HK-2 (cell line): ENCODE data around the gene GCGR.

Experiments
- DNase-seq: peaks from one replicate; pipeline ENCODE4 v3.0.0-alpha.2; 2018; ENCODE audit not compliant: unreplicated experiment

GCGR gene

GRCh38 chr17:81811705-81812570 lies 8.0 kb downstream of the GCGR start:
- DNase-seq = no peak

DNA sequence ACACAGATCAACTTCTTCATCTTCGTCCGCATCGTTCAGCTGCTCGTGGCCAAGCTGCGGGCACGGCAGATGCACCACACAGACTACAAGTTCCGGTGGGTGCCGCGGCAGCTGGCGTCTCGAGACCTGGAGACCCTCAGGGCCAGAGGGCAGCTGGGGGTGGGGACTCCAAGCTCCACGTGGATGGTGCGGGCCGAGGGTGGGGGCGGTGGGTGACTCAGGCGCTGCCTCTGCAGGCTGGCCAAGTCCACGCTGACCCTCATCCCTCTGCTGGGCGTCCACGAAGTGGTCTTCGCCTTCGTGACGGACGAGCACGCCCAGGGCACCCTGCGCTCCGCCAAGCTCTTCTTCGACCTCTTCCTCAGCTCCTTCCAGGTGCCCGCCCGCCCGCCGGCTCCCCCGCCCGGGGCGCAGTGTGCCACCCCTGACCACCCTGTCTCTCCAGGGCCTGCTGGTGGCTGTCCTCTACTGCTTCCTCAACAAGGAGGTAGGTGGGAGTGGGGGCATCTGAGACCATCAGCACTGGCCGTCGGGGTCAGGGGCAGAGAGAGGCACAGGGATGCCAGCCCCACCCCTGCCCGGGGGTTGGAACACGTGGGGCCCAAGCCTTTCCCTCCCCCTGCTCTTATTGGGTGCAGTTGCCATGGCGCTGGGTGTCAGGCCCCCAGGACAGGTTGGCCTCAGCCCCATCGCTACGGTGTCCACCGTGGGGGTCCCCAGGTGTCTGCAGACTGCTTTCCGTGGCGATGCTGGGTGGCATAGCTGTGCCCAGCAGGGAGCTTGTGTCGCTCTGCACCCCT lies 8.8 kb downstream of the GCGR start:
- no peak for DNase-seq

DNA sequence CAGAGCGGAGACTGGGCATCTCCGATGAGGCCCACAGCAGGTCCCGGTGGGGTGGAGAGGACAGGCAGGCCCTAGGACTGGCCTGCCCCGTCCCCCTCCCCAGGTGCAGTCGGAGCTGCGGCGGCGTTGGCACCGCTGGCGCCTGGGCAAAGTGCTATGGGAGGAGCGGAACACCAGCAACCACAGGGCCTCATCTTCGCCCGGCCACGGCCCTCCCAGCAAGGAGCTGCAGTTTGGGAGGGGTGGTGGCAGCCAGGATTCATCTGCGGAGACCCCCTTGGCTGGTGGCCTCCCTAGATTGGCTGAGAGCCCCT lies 9.4 kb downstream of the GCGR start:
- no peak for DNase-seq

DNA sequence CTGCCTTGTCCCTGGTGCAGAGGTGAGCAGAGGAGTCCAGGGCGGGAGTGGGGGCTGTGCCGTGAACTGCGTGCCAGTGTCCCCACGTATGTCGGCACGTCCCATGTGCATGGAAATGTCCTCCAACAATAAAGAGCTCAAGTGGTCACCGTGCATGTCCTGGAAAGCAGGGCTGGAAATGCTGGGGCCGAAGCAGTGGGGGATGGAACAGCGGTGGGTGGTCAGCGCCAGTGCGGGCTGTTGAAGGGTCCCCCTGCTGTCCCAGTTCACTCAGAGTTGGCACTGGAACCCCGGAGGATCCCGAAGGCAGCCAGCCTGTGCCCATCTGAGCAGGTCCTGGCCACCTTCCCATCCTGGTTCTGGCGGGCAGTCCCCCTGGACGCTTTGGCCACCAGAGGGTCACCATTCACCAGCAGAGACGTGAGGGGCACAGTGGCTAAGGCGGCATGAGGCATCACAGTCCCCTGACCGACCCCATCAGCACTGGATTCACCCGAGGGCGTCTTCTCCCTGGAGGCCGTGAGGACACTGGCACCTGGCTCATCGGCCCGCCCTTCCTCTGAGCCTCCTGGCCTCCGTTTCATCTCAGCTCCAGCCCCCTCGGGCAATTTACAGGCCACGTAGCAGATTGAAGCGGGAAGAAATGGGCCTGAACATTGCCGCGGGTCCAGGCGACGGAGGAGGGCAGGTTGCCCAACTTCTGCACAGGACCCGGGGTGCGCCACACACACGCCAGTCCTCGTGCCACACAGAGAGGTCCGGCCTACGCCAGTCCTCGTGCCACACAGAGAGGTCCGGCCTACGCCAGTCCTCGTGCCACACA lies 10.1 kb downstream of the GCGR start:
- no peak for DNase-seq

DNA sequence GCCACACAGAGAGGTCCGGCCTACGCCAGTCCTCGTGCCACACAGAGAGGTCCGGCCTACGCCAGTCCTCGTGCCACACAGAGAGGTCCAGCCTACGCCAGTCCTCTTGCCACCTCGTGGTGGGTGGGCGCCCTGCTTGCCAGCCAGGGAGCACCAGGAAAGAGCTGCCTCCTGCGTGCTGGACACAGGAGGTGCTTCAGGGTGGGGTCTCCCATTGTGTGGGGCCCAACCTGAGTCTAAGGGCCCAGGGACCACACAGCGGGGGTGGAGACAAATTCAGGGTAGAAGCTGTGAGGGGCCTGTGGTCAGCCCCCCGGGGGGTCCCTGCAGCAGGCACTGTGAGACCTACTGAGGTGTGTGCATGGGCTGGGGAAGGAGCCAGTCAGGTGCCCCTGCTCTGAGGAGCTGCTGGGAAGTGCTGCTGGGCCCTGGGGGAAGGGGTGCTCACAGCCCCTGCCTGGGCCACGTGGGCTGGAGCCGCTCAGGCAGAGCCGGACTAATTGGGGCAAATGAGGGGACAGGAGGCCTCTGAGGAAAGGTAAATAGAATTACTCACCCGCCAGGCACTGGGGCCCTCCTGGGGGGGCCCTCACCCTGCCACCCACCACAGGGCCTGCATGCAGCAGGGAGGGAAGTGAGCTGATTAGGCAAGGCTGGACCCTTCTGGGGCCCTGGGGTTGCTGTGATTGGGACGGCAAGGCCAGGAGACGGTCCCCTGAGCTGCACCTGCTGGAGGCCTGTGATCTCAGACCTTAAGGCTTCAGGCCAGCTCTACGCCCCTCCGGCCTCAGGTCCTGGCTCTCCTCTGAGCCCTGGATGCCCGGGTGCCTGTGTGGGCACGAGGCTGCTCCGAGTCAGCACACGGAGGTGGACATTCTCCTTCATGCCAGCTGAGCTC lies 11.0 kb downstream of the GCGR start:
- DNase-seq = peak; percentile 52

GRCh38 chr17:81815646-81815986 lies 11.7 kb downstream of the GCGR start:
- DNase-seq = no peak

- no peak for DNase-seq
These were observed 13.8 kb downstream of the GCGR start for GRCh38 chr17:81817758-81818147.

- DNase-seq = no peak
These were observed 15.8 kb downstream of the GCGR start for GRCh38 chr17:81819708-81820107.

- no peak for DNase-seq
These were observed 17.2 kb downstream of the GCGR start for GRCh38 chr17:81821147-81821546.

GRCh38 chr17:81821603-81822311 lies 17.8 kb downstream of the GCGR start:
- peak; percentile 46 for DNase-seq

DNA sequence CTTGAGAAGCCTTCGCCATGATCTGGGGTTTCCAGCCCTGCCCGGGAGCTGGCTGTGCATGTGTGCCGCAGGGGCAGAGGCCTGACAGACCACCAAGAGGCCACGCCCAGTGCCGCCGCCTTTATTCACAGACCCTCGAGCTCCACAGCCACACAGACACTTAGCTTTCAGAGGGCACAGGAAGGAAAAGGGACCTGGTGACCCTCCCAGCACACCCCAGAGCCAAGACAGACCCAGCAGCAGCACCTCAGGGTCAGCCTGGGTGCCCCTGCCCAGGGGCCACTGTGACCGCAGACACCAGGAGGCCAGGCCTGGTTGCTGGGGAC lies 18.3 kb downstream of the GCGR start:
- DNase-seq = no peak

- DNase-seq = no peak
These were observed 19.3 kb downstream of the GCGR start for GRCh38 chr17:81822996-81823819.

- no peak for DNase-seq
These were observed 20.0 kb downstream of the GCGR start for GRCh38 chr17:81823820-81824550.

- no peak for DNase-seq
These were observed 20.6 kb downstream of the GCGR start for GRCh38 chr17:81824595-81824994.

DNA sequence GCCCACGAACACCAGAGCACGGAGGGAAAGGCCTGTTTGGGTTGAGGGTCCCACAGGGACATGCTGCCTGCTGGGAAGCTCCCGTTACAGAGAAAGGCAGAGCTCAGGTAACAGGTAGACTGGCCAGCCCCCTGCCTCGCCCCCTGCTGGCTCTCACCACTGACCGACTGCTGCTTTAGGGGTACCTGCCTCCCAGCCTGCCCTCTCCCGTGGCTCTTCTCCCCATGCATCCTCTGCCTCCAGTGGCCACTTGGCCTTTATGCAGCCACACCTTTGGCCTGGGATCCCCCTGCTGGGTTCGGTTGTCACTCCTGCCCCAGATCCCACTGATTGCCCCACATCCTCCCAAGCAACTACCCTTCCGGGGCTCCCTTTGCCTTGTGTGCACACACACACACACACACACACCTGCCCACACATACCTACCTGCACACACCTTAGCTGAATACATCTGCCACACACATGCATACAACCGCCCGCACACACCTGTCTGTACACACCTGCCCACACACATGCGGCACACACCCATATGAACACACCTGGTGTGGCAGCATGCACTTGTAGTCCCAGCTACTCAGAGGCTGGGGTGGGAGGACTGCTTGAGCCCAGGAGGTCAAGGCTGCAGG lies 22.0 kb downstream of the GCGR start:
- no peak for DNase-seq

DNA sequence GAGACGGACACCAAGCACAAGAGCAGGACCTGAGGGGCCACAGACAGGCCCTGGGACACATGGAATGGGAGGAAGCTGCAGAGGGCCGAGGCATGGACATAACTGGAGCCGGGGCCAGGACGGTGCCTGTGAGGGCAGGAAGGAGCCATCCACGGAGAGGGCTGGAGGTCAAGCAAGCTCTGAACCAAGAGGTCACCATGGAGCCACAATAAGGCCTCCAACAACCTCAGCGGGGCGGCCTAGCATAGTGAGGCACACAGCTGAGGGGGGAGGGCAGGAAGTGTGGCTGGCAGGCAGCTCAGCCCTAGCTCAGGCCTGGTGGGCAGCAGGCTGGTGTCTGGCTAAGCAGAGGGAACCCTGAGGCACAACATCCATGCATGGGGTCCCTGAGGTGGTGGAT lies 24.7 kb downstream of the GCGR start:
- no peak for DNase-seq

GRCh38 chr17:81829858-81830257 lies 25.9 kb downstream of the GCGR start:
- no peak for DNase-seq

DNA sequence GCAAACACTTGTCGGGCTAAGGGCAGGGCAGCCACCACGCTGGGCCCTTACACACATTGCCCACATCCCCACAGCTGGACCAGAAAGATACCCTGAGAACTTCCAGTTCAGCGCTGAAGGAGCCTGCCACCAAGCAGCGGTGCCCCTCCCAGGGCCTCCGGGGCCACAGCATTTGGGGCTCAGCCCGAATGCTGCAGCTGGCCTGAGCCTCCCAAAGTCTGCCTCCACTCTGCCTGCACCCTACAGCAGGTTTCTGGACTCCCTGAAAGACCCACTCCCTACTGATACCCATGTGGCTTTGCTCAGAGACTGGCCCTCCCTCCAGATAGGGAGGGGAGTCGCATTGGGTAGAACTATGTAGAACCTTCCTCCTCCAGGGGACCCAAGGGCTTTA lies 27.6 kb downstream of the GCGR start:
- DNase-seq = no peak
